ENCODE results near the gene IL17REL.

Gene IL17REL

GRCh38 chr22:50009765-50010675, 2.5 kb downstream of the IL17REL start:
- Histone ChIP-seq H3K4me2 (no peak overlapping the region), H3K27ac (no peak overlapping the region), H2AFZ (ENCODE audit: low read depth) (no peak overlapping the region), H3K27me3 (ENCODE audit: insufficient read depth, low read depth) (no peaks in the 10 kb centered on the region), H4K20me1 (ENCODE audit: insufficient read depth) (no peaks in the 10 kb centered on the region), H3K4me3 (IDR thresholded peaks at IDR 0.05; ENCODE audit: insufficient read depth, low read depth, low read length) (no peak overlapping the region), H3K79me2 (ENCODE audit: insufficient read depth, low read depth) (no peaks in the 10 kb centered on the region), H3K36me3 (ENCODE audit: insufficient read depth) (no peaks in the 10 kb centered on the region), H3K9ac (no peak overlapping the region), H3K4me1 (ENCODE audit: low read depth, poor library complexity, severe bottlenecking) (no peaks in the 10 kb centered on the region)
- no peak for TF ChIP-seq CTCF (conservative IDR thresholded peaks at IDR 0.05; ENCODE audit: low read depth, low read length)

- no peak for TF ChIP-seq CTCF (conservative IDR thresholded peaks at IDR 0.05; ENCODE audit: low read depth, low read length)
- no peak overlapping the region for H3K4me3 ChIP-seq (IDR thresholded peaks at IDR 0.05; ENCODE audit: insufficient read depth, low read depth, low read length)
- no peaks in the 10 kb centered on the region for H3K4me1 ChIP-seq (ENCODE audit: low read depth, poor library complexity, severe bottlenecking)
- H4K20me1 ChIP-seq (ENCODE audit: insufficient read depth) = no peaks in the 10 kb centered on the region
- H3K4me2 ChIP-seq = no peak overlapping the region
- no peaks in the 10 kb centered on the region for H3K27me3 ChIP-seq (ENCODE audit: insufficient read depth, low read depth)
- no peak overlapping the region for H3K9ac ChIP-seq
- H2AFZ ChIP-seq (ENCODE audit: low read depth) = no peak overlapping the region
- H3K27ac ChIP-seq = no peak overlapping the region
- H3K79me2 ChIP-seq (ENCODE audit: insufficient read depth, low read depth) = no peaks in the 10 kb centered on the region
- H3K36me3 ChIP-seq (ENCODE audit: insufficient read depth) = no peaks in the 10 kb centered on the region
These were observed 3.3 kb downstream of the IL17REL start for GRCh38 chr22:50009251-50009650.

GRCh38 chr22:50008151-50009040, 4.2 kb downstream of the IL17REL start:
- H3K27me3 ChIP-seq (ENCODE audit: insufficient read depth, low read depth) = no peaks in the 10 kb centered on the region
- no peak for TF ChIP-seq CTCF (conservative IDR thresholded peaks at IDR 0.05; ENCODE audit: low read depth, low read length)
- H3K9ac ChIP-seq = no peak overlapping the region
- H3K79me2 ChIP-seq (ENCODE audit: insufficient read depth, low read depth) = no peaks in the 10 kb centered on the region
- H3K4me2 ChIP-seq = no peak overlapping the region
- no peaks in the 10 kb centered on the region for H4K20me1 ChIP-seq (ENCODE audit: insufficient read depth)
- H3K27ac ChIP-seq = no peak overlapping the region
- no peak overlapping the region for H2AFZ ChIP-seq (ENCODE audit: low read depth)
- no peaks in the 10 kb centered on the region for H3K36me3 ChIP-seq (ENCODE audit: insufficient read depth)
- no peak overlapping the region for H3K4me3 ChIP-seq (IDR thresholded peaks at IDR 0.05; ENCODE audit: insufficient read depth, low read depth, low read length)
- no peaks in the 10 kb centered on the region for H3K4me1 ChIP-seq (ENCODE audit: low read depth, poor library complexity, severe bottlenecking)

- Histone ChIP-seq H3K79me2 (ENCODE audit: insufficient read depth, low read depth) (no peaks in the 10 kb centered on the region), H4K20me1 (ENCODE audit: insufficient read depth) (no peaks in the 10 kb centered on the region), H2AFZ (ENCODE audit: low read depth) (no peak overlapping the region), H3K4me2 (no peak overlapping the region), H3K4me1 (ENCODE audit: low read depth, poor library complexity, severe bottlenecking) (no peaks in the 10 kb centered on the region), H3K4me3 (IDR thresholded peaks at IDR 0.05; ENCODE audit: insufficient read depth, low read depth, low read length) (no peak overlapping the region), H3K9ac (no peak overlapping the region), H3K27ac (no peak overlapping the region), H3K36me3 (ENCODE audit: insufficient read depth) (no peaks in the 10 kb centered on the region), H3K27me3 (ENCODE audit: insufficient read depth, low read depth) (no peaks in the 10 kb centered on the region)
- no peak for TF ChIP-seq CTCF (conservative IDR thresholded peaks at IDR 0.05; ENCODE audit: low read depth, low read length)
These were observed 5.5 kb downstream of the IL17REL start for GRCh38 chr22:50007057-50007511.
